ENCODE measurements around the gene AOAH.
A peak's percentile ranks its signal among the peaks of the same experiment; 100 is the strongest.

Gene AOAH

DNA sequence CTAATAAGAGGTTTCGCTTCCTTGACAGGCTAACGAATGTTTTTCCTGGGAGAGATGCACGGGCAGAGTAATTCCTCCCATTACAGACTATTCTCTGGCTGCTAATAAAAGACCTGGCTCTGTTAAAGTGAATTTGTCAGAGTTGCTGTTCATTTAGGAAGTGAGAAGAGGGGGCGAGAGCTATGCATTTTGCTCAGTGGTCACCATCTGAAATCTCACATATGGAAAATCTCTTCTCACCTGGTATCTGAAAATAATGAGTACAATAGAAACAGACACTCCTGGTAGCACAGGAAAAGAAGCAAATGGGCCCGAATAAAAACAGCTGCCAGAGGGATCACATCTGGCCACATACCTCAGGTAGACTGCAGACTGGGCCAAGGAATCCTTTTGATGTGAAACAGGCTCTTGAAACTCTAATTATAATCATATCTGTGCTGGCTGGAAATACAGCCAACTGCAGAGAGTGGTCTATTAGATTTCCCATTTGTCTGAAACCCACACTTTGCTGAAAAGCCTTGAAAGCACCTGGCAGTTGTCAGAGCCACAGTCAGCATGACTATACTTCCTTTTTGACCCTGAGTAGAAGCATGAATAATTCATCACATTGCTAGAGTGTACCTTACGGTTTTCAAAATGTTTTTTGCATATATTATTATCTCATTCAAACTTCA is 33.6 kb downstream of the AOAH start:
- no peak for DNase-seq (ENCODE audit: low spot score)

DNA sequence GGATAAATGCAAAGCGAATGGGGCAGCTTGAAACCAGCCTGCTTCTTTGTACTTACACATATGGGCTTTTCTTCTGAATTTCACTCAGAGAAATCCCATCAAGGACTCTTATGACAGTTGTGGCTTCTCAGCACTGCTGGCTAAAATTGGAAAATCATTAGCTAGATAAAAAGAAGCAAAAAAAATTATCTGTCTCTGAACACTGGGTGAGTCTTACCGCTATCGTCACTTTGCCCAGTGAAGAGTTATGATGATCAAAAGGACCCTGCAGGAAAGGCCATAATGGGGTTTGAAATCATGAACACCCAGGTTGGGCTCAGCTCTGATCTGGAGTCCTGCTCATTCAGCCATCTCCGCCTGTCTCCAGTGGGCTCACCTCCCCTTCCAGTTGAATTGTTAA is 34.3 kb downstream of the AOAH start:
- no peak for DNase-seq (ENCODE audit: low spot score)

DNA sequence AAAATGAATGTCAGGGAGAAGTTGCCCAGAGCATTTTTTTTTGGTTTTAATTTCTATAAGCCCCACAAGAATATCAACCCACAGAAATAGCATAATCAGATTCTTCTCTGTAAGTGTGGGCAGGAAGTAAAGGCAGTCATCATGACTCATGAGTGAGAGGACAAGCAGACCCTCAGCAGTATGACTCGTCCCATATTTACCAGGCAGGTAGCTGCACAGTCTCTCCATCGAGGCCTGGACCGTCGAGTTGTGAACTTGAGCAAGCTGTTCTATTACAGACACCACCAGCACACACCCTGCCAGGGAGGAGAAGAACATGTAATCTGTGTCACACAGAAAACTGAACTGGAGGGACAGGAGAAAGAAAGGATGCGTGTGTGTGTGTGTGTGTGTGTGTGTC is 37.8 kb downstream of the AOAH start:
- no peak for DNase-seq (ENCODE audit: low spot score)

DNA sequence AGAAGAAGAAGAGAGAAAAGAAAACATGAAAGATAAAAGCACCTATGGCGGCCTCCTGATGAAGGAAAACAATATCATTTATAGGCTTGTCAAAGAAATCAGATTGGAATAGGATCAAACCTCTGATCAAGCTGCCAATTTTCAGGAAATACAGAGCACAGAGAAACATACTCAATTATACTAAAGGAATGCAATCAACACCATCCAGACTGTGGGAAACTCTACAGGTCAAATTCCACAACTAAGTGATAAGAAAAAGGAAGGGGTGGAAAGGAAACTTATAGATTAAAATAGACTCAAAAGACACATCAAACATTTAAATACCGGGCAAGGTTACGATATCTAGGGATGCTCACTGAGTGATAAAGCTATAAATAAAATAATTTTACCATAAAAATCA is 39.3 kb downstream of the AOAH start:
- DNase-seq (ENCODE audit: low spot score): no peak

DNA sequence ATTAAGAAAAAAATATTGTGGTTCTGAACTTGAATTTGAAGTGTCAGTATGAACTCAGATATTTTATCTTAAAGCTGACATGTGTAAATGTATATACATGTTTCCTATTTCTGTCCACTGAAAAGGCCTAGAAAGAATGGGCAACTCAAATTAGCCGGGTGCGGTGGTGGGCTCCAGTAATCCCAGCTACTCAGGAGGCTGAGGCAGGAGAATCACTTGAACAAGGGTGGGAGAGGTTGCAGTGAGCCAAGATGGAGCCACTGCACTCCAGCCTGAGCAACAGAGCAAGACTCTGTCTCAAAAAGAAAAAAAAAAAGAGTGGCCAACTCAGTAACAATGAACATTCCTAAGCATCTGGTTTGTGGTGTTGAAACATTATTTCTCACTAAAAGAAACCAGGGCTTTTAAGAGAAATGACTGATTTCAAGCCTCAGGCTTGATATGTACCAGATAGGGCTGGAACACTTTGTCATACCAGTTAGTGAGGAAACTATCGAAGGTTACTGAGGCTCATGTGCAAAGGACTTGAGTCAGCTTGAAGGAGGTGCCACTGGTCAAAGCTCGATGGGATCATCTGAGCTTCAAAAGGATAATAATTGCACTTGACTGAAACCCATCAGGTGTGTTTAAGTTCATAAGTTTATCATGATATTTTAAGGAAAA is 40.5 kb downstream of the AOAH start:
- DNase-seq (ENCODE audit: low spot score): no peak

DNA sequence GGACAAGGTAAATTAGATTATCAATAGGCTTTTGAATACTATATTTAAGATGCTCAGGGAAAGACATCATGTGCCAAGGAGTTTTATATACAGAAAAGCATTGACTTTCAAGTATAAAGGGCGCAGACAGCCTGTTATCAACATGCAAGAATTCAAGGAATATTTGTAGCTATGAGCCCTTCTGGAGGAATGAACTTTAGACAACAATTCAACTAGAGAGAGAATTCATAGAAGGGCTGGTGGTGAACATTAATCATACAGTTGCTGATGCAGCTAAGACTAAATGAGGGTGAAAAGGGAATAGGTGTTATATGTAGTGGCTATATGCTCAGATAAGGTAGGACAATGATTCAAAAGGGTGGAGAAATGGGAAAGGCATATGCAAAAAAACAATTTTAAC is 41.2 kb downstream of the AOAH start:
- DNase-seq (ENCODE audit: low spot score): no peak

DNA sequence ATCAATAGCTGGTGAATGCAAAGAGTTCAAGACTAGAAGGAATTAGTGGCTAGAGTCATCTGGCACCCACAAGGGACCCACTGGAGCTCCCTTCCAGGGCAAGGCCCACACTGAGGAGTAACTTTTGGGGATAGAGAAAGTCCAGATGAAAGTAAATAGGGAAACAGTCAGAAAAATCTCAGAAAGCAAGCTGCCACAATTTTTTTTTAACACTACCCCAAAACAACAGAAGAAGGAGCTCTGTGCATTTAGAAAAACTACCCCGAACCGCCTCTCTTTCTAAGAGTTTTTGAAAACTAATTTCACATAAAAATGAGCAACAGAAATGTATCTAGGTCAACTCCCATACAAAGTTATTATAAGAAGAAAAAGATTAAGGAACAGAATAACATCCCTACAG is 42.2 kb downstream of the AOAH start:
- no peak for DNase-seq (ENCODE audit: low spot score)

DNA sequence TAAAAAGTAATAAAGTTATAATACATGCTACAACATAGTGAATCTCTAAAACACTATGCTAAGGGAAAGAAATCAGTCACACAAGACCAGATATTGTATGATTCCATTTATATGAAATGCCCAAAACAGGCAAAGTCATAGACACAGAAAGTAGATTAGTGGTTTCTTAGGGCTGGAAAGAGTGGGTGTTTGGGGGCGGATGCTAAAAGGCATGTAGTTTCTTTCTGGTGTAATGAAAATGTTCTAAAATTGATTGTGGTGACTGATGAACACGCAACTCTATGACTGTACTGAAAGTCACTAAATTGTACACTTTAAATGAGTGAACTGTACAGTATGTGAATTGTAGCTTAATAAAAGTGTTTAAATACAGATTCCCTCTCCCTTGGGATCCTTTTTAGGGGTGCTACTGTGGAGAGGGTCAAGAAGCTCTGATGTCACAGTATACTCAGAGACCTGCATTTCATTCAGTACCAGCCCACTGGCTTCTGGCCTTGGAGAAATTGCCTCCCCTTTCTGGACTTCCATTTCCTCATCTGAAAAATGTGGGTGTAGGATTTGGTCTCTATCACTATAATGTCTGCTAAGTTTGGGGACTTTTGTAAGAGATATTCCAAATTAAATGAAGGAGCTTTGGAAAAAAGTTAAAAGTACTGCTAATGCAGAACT is 46.4 kb downstream of the AOAH start:
- DNase-seq (ENCODE audit: low spot score): no peak

DNA sequence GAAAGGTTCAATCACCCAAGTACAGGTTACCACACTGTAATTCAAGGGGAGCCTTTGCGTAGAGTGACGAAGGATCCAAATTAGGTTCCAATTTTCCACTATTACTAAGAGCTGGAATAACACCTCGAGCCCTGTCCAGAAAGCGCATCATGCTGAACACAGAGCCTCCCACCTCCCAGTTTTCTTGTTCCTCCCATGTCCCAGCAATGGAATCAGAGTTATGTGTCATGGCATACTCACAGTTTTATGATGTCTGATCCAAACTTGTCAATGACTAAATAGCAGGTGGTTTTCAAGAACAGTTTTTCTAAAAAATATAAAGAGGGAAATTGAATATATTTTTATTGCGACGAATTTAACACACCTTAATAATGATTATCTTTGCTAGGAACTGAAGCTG is 50.6 kb downstream of the AOAH start:
- DNase-seq (ENCODE audit: low spot score): no peak

DNA sequence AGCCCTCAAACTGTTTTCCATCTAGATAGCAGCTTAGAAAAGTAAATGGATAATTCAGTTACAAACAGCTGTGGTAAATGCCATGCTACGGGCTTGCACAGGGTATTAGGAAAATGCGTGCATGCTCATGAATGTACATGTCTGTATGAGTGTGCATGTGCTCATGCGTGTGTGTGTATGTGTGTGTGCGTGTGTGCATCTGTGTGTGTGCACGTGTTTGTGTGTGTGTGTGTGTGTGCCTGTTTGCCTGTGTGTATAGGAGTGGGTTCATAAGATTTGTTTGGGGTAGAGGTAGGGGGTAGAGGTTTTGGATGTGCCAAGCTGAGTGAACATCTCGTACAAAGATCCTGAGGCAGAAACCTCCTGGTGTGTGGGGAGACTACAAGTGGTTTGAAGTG is 52.9 kb downstream of the AOAH start:
- DNase-seq (ENCODE audit: low spot score): no peak

DNA sequence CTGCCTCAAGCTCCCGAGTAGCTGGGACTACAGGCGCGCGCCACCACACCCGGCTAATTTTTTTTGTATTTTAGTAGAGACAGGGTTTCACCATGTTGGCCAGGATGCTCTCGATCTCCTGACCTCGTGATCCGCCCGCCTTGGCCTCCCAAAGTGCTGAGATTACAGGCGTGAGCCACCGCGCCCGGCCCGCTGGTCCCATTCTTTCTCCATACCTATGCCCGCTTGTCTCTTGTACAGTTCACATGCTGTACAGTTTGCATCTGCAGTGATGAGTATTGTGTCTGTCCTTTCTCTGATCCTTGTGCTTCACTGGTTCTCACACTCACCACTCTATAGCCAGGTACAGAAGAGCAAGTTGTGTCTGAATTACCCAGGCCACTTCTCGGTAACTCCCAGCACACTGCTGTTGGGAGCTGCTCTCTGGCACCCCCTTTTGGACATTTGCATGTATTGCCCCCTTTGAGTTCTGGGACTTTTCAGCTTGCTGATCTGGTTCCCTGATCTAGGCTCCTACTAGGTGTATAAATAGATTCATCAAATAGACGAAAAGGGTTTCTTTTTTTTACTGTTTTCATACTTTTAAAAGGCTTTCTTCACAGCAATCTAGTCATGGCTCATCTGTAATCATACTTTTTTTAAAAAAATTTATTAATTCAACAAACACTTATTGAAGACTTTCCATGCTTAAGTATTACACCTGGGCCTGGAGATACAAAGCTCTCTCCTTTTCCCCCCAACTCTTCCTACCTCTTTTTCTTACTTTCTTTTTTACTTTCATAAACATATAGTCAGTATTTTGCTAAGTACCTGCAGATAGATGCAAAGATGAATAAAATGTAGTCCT is 53.5 kb downstream of the AOAH start:
- peak; percentile 59 for DNase-seq (ENCODE audit: low spot score)

DNA sequence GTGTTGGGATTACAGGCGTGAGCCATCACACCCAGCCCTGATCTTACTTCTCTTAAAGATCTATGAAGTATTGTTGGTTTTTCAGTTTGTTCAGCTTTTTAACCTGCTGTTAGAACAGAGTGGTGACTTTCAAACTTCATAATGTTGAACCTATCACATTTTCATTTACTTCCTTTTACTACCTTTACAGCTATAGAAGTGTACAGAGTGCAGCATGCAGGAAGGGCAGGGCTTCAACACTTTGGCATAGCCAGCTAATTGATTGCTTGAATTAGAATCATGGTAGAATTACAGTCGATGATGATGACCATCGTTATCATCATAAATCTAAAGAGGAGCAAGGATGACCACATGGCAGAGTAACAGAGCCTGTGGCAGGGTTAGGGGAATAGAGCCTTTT is 55.5 kb downstream of the AOAH start:
- no peak for DNase-seq (ENCODE audit: low spot score)

DNA sequence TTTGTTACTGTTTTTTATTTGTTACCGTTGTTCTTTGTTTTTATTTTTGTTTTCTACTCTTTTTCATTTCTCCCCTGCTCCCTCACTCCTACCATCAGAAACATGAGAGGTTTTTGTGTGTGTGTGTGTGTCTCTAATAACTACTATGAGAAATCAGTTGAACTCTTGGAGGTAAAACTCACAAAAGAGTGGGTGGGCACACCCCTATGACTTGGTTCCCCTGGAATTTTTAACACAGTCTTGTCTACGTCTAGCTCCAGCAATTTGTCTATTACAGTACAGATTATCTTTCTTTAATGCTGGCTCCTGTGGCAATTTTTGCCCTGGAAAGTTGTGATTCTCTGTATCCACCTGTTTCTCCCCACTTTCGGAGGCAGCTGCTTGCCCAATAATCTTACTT is 56.2 kb downstream of the AOAH start:
- no peak for DNase-seq (ENCODE audit: low spot score)

DNA sequence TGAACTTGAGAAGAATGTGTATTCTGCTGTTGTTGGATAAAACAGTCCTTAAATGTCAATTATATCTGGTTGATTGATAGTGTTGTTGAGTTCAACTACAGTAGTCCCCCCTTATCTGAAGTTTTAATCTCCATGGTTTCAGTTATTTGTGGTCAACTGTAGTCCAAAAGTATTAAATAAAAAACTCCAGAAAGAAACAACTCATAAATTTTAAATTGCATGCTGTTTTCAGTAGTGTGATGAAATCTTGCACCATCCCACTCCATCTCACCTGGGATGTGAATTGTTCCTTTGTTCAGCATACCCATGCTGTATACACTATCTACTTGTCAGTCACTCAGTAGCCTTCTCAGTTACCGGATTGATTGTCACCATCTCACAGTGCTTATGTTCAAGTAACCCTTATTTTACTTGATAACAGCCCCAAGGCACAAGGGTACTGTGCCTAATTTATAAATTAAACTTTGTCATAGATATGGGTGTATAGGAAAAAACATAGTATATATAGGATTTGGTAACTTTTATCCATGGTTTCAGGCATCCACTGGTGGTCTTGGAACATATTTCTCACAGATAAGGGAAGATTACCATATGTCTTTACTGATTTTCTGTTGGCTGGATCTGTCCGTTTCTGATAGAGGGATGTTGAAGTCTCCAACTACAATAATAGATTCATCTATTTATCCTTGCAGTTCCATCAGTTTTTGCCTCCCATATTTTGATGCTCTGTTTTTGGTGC is 57.1 kb downstream of the AOAH start:
- DNase-seq (ENCODE audit: low spot score): no peak

DNA sequence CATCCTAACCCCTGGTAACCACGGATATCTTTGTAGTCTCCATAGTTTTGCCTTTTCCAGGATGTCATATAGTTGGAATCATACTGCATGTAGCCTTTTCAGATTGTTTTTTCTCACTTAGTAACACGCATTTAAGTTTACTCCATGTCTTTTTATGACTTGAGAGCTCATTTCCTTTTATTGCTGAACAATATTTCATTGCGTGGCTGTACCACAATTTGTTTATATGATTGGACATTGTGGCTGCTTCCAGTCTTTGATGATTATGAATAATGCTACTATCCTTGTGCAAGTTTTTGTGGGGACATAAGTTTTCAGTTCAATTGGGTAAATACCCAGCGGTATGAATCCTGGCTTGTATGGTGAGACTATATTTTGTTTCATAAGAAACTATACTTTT is 60.8 kb downstream of the AOAH start:
- no peak for DNase-seq (ENCODE audit: low spot score)

DNA sequence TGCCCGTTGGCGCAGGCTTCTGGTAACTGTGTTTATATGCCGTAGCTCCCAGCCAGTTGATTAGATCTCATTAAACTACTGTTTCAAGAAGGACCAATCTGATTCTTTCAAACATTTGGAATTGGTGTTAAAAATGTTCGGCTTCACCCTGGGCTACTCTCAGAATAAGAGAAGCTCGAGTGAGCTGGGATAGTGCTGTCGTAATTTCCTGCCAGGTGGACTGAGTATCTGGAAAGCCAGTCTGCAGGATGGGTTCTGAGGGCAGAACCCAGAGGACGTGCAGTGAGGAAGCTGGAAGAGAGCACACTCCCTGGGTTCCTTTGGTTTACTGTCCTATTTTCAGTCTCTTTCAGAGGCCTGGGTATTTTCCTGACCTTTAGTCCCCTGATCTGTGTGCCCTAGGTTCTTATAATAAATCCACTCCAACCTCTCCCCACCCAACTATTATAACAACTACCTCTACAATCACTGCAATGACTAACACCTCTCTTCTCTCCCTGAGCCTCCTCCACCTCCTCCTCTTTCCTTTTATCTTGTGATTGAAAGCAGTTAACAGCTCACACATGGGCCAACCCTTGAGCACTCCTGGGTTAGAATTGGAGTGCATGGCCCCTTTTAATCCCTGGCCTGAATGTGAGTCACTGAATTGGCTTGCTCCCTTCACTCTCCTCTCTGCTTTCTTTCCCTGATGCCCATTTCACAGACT is 63.0 kb downstream of the AOAH start:
- no peak for DNase-seq (ENCODE audit: low spot score)

DNA sequence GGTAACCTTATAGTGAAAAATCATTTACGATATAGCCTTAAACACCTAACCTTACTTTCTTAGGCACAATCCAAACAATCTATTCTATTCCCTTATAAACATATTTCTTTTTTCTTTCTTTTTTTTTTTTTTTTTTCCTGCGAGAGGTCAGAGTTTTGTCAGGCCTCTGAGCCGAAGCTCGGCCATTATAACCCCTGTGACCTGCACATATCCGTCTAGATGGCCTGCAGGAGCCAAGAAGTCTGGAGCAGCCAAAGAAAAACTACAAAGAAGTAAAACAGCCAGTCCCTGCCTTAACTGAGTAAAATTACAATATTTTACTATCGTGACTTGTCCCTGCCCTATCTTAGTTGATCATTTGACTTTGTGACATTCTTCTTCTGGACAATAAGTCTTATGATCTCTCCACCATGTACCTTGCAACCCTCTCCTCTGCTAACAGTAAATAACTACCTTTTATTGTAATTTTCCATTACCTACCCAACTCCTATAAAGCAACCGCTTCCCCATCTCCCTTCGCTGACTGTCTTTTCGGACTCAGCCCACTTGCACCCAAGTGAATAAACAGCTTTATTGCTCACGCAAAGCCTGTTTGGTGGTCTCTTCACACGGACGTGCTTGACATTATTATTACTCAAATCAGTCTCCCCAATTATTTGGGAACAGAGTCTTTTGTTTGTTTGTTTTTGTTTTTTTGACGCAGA is 64.5 kb downstream of the AOAH start:
- no peak for DNase-seq (ENCODE audit: low spot score)

DNA sequence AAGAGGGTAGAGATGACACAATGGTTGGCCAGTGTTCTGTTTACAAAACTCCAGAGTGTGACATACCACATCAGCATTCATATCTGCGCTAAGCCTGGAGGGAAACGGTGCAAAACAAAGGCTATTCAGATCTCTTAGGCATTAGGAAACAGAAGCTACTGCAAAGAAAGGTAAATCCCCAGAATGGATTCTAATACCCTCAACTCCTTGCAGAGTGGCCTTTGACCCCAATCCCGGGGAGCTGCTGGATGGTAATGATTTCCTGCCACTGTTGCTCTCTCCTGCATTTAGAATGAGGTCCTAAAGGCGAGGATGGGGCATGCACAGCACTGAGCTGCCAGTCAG is 65.2 kb downstream of the AOAH start:
- DNase-seq (ENCODE audit: low spot score): no peak

DNA sequence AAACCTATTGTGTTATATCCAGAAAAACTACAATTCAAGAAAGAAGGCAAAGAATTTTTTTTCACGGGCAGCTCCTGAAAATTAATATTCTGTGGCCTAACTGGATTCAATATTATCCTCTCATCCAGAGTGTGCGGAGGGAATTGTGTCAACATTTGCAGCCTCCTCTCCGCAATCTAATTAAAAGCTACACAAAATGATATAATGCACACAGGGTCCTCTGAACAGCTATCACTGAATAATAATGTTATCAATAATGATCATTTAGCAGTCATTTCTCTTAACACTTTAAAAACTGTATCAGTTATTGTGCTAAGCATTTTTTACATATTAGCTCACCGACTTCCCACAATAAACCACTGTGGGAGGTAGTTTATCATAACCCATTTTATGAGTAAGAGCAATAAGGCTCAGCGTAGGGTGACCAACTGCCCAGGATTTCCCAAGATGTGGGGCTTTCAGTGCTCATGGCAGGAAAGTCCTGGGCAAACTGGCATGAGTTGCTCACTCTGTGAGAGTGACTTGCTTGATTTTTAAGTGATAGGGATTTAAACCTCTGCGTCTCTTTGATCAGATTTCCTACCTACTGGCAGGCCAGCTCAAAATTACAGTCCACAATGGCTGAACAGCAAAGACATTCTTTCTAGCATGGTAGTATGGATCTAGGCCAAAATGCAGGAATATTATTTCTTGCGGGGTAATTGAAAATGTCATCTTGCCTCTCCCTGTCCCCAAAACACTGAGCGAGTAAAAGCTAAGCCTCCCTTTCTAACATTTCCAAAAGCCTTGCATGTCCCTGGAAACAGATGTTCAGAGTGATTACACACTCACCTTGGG is 65.7 kb downstream of the AOAH start:
- no peak for DNase-seq (ENCODE audit: low spot score)

Measured in hematopoietic multipotent progenitor cell treated with erythropoietin and hydrocortisone succinate and interleukin-3 and kit ligand, for 15 days (in vitro differentiated cells).